Endothelial cell of hepatic sinusoid (primary cell): ENCODE data around the gene KLRB1.
"Not testable (repeated sequence)": the region's sequence is repeated elsewhere in the genome, so short reads cannot be mapped to it uniquely, and the experiment has no call there.

Experiments
- in situ Hi-C: cut with HindIII; loops from 2 replicates; pipeline ENCODE4 v1.10.0; 2017; ENCODE audit warnings: low sequenced_read_pairs

The KLRB1 gene

GRCh38 chr12:9607716-9608115 is at the start of gene KLRB1:
Gene KLRB1 (minus strand): TSS chr12:9607916. CDS start chr12:9607839, 77 bp downstream.
- in situ Hi-C loops = loop anchor here (25.0 kb wide), 1 partner anchor 245 kb away; no protein-coding TSS in a partner anchor

GRCh38 chr12:9651265-9651729 is 43.6 kb upstream of the KLRB1 start:
- in situ Hi-C loops = no loop called here

GRCh38 chr12:9650151-9650576 is 42.4 kb upstream of the KLRB1 start:
- in situ Hi-C loops = no loop called here

GRCh38 chr12:9649532-9649940 is 41.8 kb upstream of the KLRB1 start:
- in situ Hi-C loops = no loop called here

GRCh38 chr12:9648701-9649531 is 41.2 kb upstream of the KLRB1 start:
- in situ Hi-C loops = no loop called here

- in situ Hi-C loops = no loop called here
Measured at GRCh38 chr12:9647825-9648700, 40.3 kb upstream of the KLRB1 start.

GRCh38 chr12:9646794-9647781 is 39.4 kb upstream of the KLRB1 start:
- in situ Hi-C loops = no loop called here

GRCh38 chr12:9644985-9645551 is 37.4 kb upstream of the KLRB1 start:
- in situ Hi-C loops = not testable (repeated sequence)

- in situ Hi-C loops = no loop called here
Measured at GRCh38 chr12:9643266-9643660, 35.5 kb upstream of the KLRB1 start.

GRCh38 chr12:9642606-9643265 is 35.0 kb upstream of the KLRB1 start:
- in situ Hi-C loops = no loop called here

GRCh38 chr12:9640024-9640423 is 32.3 kb upstream of the KLRB1 start:
- in situ Hi-C loops = no loop called here

- in situ Hi-C loops = no loop called here
Measured at GRCh38 chr12:9636851-9637206, 29.1 kb upstream of the KLRB1 start.

GRCh38 chr12:9636150-9636850 is 28.6 kb upstream of the KLRB1 start:
- in situ Hi-C loops = no loop called here

GRCh38 chr12:9634969-9635754 is 27.4 kb upstream of the KLRB1 start:
- in situ Hi-C loops = no loop called here

GRCh38 chr12:9634177-9634803 is 26.6 kb upstream of the KLRB1 start:
- in situ Hi-C loops = no loop called here

- in situ Hi-C loops = no loop called here
Measured at GRCh38 chr12:9632766-9633165, 25.1 kb upstream of the KLRB1 start.

GRCh38 chr12:9626821-9627220 is 19.1 kb upstream of the KLRB1 start:
- in situ Hi-C loops = no loop called here

GRCh38 chr12:9626291-9626690 is 18.6 kb upstream of the KLRB1 start:
- in situ Hi-C loops = no loop called here
